Nephron (organoid): Measurements from ENCODE around the gene ST3GAL6.
A peak's percentile ranks its signal among the peaks of the same experiment; 100 is the strongest.

Source experiments
- H3K27ac Mint-ChIP-seq, 3 experiments: 2 replicates each; pipeline ENCODE4 v1.8.0; 2020; ENCODE audit warnings: mixed read lengths in 3 of 3, mild to moderate bottlenecking in 2 of 3, moderate library complexity in 1 of 3
- H3K27me3 Mint-ChIP-seq: 2 replicates; pipeline ENCODE4 v1.8.0; 2021; ENCODE audit warnings: low read depth, mild to moderate bottlenecking, moderate library complexity, mixed read lengths
- H3K36me3 Mint-ChIP-seq: 2 replicates; pipeline ENCODE4 v1.8.0; 2020; ENCODE audit warnings: low read depth, mixed read lengths
- H3K4me1 Mint-ChIP-seq: 2 replicates; pipeline ENCODE4 v1.8.0; 2020; ENCODE audit warnings: mixed read lengths
- H3K4me3 Mint-ChIP-seq, 3 experiments: 2 replicates each; pipeline ENCODE4 v1.8.0; 2020; ENCODE audit warnings: mild to moderate bottlenecking in 3 of 3, mixed read lengths in 3 of 3, moderate library complexity in 2 of 3
- H3K9me3 Mint-ChIP-seq: 2 replicates; pipeline ENCODE4 v1.8.0; 2020; ENCODE audit warnings: mixed read lengths
- TF ChIP-seq, protein P1 (sequence below), 3 experiments: fragments of 200-600 bp; sonication (generic); IDR thresholded peaks; one replicate each; pipeline ENCODE4 v1.5.0; 2021; ENCODE audit warnings: antibody characterized with exemption in 3 of 3; ENCODE audit not compliant: unreplicated experiment in 3 of 3

The ST3GAL6 gene

DNA sequence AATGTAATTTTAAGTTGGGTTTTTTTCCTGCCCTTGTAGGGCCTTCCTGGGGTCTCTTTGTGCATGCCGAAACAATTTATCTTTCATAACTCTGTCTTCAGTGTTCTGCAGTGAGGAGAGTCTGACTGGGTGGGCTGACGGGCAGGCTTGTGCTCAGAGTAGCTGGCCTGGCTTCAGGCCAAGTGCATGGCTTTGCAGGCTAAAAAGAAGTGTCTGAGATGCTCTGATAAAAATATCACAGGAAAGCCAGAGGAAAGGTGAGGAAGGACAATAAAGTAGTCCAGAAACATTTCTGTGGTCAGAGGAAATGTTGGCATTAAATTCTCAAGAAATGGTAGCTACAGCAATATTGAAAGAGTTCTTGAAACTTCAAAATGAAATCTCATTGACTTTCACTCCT lies 25.5 kb downstream of the ST3GAL6 start:
- Mint-ChIP-seq H3K27me3 (no peaks in the 10 kb centered on the region), H3K4me3 (no peak overlapping the region), H3K4me1 (peaks cover 6% of the 10 kb centered on the region), H3K9me3 (no peaks in the 10 kb centered on the region), H3K27ac (peak overlapping the region in 2 of 3 experiments; percentile 27 to 50), H3K36me3 (peaks cover 17% of the 10 kb centered on the region)
- TF ChIP-seq, protein P1, sequence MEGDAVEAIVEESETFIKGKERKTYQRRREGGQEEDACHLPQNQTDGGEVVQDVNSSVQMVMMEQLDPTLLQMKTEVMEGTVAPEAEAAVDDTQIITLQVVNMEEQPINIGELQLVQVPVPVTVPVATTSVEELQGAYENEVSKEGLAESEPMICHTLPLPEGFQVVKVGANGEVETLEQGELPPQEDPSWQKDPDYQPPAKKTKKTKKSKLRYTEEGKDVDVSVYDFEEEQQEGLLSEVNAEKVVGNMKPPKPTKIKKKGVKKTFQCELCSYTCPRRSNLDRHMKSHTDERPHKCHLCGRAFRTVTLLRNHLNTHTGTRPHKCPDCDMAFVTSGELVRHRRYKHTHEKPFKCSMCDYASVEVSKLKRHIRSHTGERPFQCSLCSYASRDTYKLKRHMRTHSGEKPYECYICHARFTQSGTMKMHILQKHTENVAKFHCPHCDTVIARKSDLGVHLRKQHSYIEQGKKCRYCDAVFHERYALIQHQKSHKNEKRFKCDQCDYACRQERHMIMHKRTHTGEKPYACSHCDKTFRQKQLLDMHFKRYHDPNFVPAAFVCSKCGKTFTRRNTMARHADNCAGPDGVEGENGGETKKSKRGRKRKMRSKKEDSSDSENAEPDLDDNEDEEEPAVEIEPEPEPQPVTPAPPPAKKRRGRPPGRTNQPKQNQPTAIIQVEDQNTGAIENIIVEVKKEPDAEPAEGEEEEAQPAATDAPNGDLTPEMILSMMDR (IDR thresholded peaks at IDR 0.05; ENCODE audit: unreplicated experiment in 3 of 3): no peak

DNA sequence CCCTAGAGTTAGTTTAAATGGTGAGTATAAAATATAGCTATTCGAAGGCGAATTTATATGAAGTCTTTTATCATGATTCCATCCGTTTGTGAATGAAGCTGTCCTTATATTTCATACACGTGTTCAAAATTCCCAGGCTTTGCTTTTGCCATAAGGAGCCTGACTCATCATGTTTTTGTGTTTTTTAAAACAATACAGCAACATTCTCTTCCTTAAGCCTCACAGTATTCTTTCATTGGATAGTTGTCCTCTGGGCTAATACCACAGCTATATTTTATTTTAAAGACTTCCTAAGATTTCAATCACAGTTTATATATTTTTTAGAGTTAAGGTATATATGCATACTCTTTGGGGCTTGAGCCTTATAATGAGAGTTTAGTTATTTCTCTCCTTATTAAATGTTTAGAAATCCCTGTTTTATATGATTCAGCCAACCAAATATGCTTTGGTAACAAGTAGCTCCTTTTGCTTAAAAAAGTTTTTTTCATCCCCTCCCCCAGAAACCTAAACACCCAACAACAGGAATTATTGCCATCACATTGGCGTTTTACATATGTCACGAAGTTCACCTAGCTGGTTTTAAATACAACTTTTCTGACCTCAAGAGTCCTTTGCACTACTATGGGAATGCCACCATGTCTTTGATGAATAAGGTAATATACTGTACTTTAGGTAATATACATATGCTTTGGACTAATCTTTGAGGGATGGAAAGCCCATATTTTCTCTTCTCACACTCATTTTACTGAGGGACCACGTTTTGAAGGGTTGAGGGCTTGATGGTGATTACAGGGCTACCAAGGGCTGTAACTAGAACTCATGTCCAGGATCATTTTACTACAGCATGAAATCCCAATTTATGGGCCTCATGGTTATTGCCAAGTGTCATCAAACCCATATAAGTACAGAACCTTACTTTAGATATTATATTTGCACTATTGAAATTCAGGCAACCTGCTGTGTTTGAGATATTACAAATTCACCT lies 28.5 kb downstream of the ST3GAL6 start:
- TF ChIP-seq, protein P1 (IDR thresholded peaks at IDR 0.05; ENCODE audit: unreplicated experiment in 3 of 3): no peak
- Mint-ChIP-seq H3K27ac (no peak overlapping the region), H3K27me3 (no peaks in the 10 kb centered on the region), H3K9me3 (no peaks in the 10 kb centered on the region), H3K36me3 (peaks cover 15% of the 10 kb centered on the region), H3K4me3 (no peak overlapping the region), H3K4me1 (peaks cover 6% of the 10 kb centered on the region)

DNA sequence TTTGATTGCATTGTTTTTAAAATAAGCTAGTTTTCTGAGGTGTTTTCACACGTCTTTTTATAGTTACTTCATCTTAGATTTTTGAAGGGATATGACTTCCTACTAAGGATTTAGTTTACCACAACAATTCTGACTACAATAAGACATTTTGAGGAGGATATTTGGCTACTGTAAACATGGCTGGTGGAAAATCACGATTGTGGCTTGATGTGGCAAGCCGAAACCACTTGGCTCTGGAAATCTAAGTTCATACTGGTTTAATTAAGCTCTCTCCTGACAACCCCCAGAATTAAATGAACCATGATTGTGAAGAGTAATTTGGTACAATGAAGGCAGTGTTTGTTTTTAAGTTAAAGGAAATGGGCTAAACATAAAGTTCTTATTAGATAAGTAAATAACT lies 30.8 kb downstream of the ST3GAL6 start:
- H3K4me1 Mint-ChIP-seq: no peaks in the 10 kb centered on the region
- peak overlapping the region in 1 of 3 experiments; percentile 50 for H3K27ac Mint-ChIP-seq
- H3K27me3 Mint-ChIP-seq: no peaks in the 10 kb centered on the region
- H3K9me3 Mint-ChIP-seq: no peaks in the 10 kb centered on the region
- peaks cover 28% of the 10 kb centered on the region for H3K36me3 Mint-ChIP-seq
- TF ChIP-seq, protein P1 (IDR thresholded peaks at IDR 0.05; ENCODE audit: unreplicated experiment in 3 of 3): no peak
- no peak overlapping the region for H3K4me3 Mint-ChIP-seq

DNA sequence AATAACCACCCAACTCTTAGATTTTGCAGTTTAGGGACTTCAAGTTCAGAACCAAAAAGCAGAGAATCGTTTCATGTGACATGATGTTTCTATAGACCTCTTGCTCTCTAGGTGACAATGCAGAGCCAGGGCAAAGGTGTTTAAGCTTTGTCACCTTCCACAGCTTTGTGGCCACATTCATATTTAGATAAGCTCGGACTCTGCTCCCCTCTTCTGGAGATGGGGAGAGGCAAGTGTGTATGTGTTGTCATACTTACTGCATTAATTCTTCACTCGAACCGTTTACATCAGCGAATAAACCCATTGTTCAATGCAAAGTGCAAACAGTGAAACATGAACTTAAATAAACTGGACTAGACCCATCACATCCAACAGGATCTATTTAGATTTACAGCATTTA lies 33.2 kb downstream of the ST3GAL6 start:
- Mint-ChIP-seq H3K27ac (no peak overlapping the region), H3K27me3 (no peaks in the 10 kb centered on the region), H3K36me3 (peaks cover 47% of the 10 kb centered on the region), H3K4me3 (no peak overlapping the region), H3K4me1 (no peaks in the 10 kb centered on the region), H3K9me3 (no peaks in the 10 kb centered on the region)
- TF ChIP-seq, protein P1 (IDR thresholded peaks at IDR 0.05; ENCODE audit: unreplicated experiment in 3 of 3): no peak

DNA sequence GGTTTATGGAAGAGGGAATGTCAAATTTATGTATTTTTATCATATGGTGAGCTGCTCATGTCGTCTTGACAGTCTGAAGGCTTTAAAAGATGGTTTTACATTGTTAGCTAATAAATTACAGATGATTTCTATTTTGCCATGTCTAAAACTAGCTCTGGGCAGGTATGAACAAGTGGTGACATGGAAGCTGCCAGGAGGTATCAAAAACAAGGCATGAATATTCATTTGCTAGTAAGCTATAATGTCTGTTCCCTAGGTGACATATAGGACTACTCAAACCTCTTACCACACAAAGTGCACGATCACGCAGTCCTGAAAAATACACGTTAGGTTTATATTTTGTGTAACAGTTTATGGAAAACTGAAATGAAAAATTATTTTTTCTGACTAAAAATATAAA lies 34.8 kb downstream of the ST3GAL6 start:
- Mint-ChIP-seq H3K27me3 (no peaks in the 10 kb centered on the region), H3K4me1 (no peaks in the 10 kb centered on the region), H3K27ac (peak overlapping the region in 1 of 3 experiments; percentile 54), H3K9me3 (peaks cover 2% of the 10 kb centered on the region), H3K36me3 (peaks cover 61% of the 10 kb centered on the region), H3K4me3 (no peak overlapping the region)
- TF ChIP-seq, protein P1 (IDR thresholded peaks at IDR 0.05; ENCODE audit: unreplicated experiment in 3 of 3): no peak
